SK-N-SH (cell line): ENCODE data around the gene HEPH.

ENCODE experiments used
- EZH2phosphoT487 ChIP-seq: fragments of 200-600 bp; sonication (generic); IDR thresholded peaks from 2 replicates; pipeline ENCODE4 v1.6.1; 2017; ENCODE audit warnings: low read depth, mixed run types, mild to moderate bottlenecking, antibody characterized with exemption, moderate library complexity, borderline replicate concordance
- POLR2AphosphoS5 ChIP-seq: IDR thresholded peaks from 2 replicates; pipeline ENCODE4 v1.6.1; 2012; ENCODE audit warnings: low read depth, low read length
- YY1 ChIP-seq: IDR thresholded peaks from 2 replicates; pipeline ENCODE4 v1.4.0; 2012; ENCODE audit warnings: low read depth, mild to moderate bottlenecking
- TF ChIP-seq, protein P1 (sequence below): fragments of 200-600 bp; sonication (generic); IDR thresholded peaks from 2 replicates; pipeline ENCODE4 v1.6.1; 2017; ENCODE audit warnings: antibody characterized with exemption, mild to moderate bottlenecking, moderate library complexity

GRCh38 chrX:66150163-66150562, 13.9 kb upstream of the HEPH start:
- TF ChIP-seq POLR2AphosphoS5 (no peak), YY1 (no peak), EZH2phosphoT487 (no peak)
- TF ChIP-seq, protein P1, sequence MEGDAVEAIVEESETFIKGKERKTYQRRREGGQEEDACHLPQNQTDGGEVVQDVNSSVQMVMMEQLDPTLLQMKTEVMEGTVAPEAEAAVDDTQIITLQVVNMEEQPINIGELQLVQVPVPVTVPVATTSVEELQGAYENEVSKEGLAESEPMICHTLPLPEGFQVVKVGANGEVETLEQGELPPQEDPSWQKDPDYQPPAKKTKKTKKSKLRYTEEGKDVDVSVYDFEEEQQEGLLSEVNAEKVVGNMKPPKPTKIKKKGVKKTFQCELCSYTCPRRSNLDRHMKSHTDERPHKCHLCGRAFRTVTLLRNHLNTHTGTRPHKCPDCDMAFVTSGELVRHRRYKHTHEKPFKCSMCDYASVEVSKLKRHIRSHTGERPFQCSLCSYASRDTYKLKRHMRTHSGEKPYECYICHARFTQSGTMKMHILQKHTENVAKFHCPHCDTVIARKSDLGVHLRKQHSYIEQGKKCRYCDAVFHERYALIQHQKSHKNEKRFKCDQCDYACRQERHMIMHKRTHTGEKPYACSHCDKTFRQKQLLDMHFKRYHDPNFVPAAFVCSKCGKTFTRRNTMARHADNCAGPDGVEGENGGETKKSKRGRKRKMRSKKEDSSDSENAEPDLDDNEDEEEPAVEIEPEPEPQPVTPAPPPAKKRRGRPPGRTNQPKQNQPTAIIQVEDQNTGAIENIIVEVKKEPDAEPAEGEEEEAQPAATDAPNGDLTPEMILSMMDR: no peak
